HCT116 (cell line): ENCODE data around the gene SNORC.

ENCODE experiments used
- CEBPB ChIP-seq: IDR thresholded peaks from 2 replicates; pipeline ENCODE4 v1.6.1; 2012; ENCODE audit warnings: low read depth
- SP1 ChIP-seq: IDR thresholded peaks from 2 replicates; pipeline ENCODE4 v1.6.1; 2012; ENCODE audit warnings: low read depth
- TF ChIP-seq, protein P1 (sequence below), 3 experiments: fragments of 200-600 bp in 1 of 3; sonication (generic) in 1 of 3; IDR thresholded peaks in 2 of 3; conservative IDR thresholded peaks in 1 of 3; 2 replicates each; pipeline ENCODE4 v1.5.1; 2012 to 2017; ENCODE audit warnings: low read depth in 2 of 3, low read length in 2 of 3, antibody characterized with exemption in 1 of 3, borderline replicate concordance in 1 of 3, control low read depth in 1 of 3, mild to moderate bottlenecking in 1 of 3, mixed read lengths in 1 of 3, mixed run types in 1 of 3, moderate library complexity in 1 of 3; ENCODE audit not compliant: insufficient read depth in 1 of 3

DNA sequence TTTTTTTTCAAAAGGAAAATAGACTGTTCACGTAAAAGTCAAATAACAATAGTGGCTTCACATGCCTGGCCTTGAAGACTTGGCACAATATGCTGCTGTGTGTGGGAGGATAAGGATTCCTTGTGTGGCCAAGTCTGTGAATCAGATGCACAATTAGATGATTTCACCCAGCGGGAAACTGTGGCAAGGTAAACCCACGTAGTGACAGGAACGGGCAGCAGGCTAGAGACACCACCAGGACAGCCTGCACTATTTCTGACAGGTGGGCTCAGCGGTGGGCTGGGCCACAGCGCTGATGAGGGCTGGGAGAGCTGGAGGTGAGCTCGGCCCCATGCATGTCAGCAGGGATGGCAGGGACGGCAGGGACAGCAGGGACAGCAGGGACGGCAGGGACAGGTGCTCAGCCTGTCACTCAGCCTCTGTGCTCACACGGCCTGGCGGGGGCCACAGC lies 21.6 kb downstream of the SNORC start:
- TF ChIP-seq, protein P1, sequence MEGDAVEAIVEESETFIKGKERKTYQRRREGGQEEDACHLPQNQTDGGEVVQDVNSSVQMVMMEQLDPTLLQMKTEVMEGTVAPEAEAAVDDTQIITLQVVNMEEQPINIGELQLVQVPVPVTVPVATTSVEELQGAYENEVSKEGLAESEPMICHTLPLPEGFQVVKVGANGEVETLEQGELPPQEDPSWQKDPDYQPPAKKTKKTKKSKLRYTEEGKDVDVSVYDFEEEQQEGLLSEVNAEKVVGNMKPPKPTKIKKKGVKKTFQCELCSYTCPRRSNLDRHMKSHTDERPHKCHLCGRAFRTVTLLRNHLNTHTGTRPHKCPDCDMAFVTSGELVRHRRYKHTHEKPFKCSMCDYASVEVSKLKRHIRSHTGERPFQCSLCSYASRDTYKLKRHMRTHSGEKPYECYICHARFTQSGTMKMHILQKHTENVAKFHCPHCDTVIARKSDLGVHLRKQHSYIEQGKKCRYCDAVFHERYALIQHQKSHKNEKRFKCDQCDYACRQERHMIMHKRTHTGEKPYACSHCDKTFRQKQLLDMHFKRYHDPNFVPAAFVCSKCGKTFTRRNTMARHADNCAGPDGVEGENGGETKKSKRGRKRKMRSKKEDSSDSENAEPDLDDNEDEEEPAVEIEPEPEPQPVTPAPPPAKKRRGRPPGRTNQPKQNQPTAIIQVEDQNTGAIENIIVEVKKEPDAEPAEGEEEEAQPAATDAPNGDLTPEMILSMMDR (IDR thresholded peaks at IDR 0.05 in 2 of 3, conservative IDR thresholded peaks at IDR 0.05 in 1 of 3; ENCODE audit: borderline replicate concordance in 1 of 3, insufficient read depth in 1 of 3, low read depth in 2 of 3, low read length in 2 of 3), result no peak
- TF ChIP-seq SP1, result no peak
- TF ChIP-seq CEBPB, result no peak
